Body of pancreas (tissue), 4 donors: Measurements from ENCODE around the gene RNPC3. TPM values are rescaled to one million over a fixed set of nuclear protein-coding genes. Genes with fewer than 3 reads are reported as not detected.
"Not testable (repeated sequence)": the region's sequence is repeated elsewhere in the genome, so short reads cannot be mapped to it uniquely, and the experiment has no call there.

ENCODE experiments used
- ATAC-seq: fragments of 150-250 bp; one replicate; pipeline ENCODE4 v1.9.1; 2016
- DNase-seq, 4 donors: peaks; one replicate each; pipeline ENCODE4 v3.0.0-alpha.2; 2019
- H3K27ac ChIP-seq, 4 donors: fragments of 200-600 bp; sonication (generic); 1 replicate in 3 of 4; 2 replicates in 1 of 4; pipeline versions ENCODE4 v1.5.1 to v1.6.1; 2016 to 2019; ENCODE audit warnings: mild to moderate bottlenecking in 1 of 4, mixed read lengths in 1 of 4, moderate library complexity in 1 of 4
- H3K27me3 ChIP-seq, 2 donors: fragments of 200-600 bp; sonication (generic); one replicate each; pipeline ENCODE4 v1.6.0; 2016; ENCODE audit warnings: mild to moderate bottlenecking in 1 of 2
- H3K36me3 ChIP-seq, 2 donors: fragments of 200-600 bp; sonication (generic); replicated peaks in 1 of 2; 2 replicates each; pipeline ENCODE4 v1.5.1; 2016; ENCODE audit warnings: low read depth in 2 of 2; ENCODE audit not compliant: insufficient read depth in 1 of 2
- H3K4me1 ChIP-seq: fragments of 200-600 bp; sonication (generic); one replicate; pipeline ENCODE4 v1.6.0; 2016
- H3K4me3 ChIP-seq, 2 donors: fragments of 200-600 bp; sonication (generic); 1 replicate in 1 of 2; 2 replicates in 1 of 2; pipeline ENCODE4 v1.5.1; 2016 to 2019
- H3K9me3 ChIP-seq, 3 donors: fragments of 200-600 bp; sonication (generic); 1 replicate in 2 of 3; 2 replicates in 1 of 3; pipeline ENCODE4 v1.5.1; 2016
- POLR2A ChIP-seq, 3 donors: fragments of 450-650 bp; IDR thresholded peaks; one replicate each; pipeline ENCODE4 v1.6.1; 2016; ENCODE audit warnings: antibody characterized with exemption in 3 of 3, mild to moderate bottlenecking in 2 of 3
- WGBS, 2 donors: methylation state at CpG; one replicate each; pipeline ENCODE4 v1.1.5; 2017; 5-methylcytosine and 5-hydroxymethylcytosine counted together
- intact Hi-C: fragments of 100-400 bp; cut with DNase I; formaldehyde crosslinking; loops from one replicate; pipeline ENCODE4 v1.15.1; 2023
- total RNA-seq, 2 donors: library from RNA; depleted of rRNA; stranded (reverse); fragments of >200 nt; gene quantifications; one replicate each; pipeline ENCODE4 v1.1.0, GENCODE V29; 2016
- TF ChIP-seq, protein P1 (sequence below), 7 experiments: fragments of 450-650 bp in 4 of 7; fragments of 200-600 bp in 3 of 7; sonication (generic) in 3 of 7; IDR thresholded peaks; one replicate each; pipeline ENCODE4 v1.5.1; 2016 to 2019; ENCODE audit warnings: antibody characterized with exemption in 7 of 7

The RNPC3 gene
- total RNA-seq, 2 donors from 2014 or later: 42.3 to 74.2 TPM

DNA sequence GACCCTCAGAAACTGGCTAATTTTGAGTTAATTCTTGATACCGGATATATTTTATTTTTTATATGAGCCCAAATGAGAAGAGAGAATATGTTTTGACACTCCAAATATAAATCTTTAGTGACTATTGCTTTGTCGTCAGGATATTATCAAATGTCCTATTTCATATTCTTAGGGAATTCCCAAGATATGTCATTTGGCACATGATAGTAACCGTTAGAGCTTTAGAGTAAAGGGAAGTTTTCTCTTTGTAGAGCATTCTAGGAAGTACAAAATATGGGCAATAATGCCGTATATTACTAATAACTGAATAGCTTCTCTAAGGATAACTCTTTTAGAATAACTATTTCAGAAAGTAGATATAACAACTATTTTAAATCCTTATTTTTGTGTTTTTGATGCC, 37.6 kb downstream of the RNPC3 start:
- peaks cover 55% of the 10 kb centered on the region for H3K4me1 ChIP-seq
- intact Hi-C loops: no loop called here
- no peak for TF ChIP-seq POLR2A (IDR thresholded peaks at IDR 0.05)
- TF ChIP-seq, protein P1, sequence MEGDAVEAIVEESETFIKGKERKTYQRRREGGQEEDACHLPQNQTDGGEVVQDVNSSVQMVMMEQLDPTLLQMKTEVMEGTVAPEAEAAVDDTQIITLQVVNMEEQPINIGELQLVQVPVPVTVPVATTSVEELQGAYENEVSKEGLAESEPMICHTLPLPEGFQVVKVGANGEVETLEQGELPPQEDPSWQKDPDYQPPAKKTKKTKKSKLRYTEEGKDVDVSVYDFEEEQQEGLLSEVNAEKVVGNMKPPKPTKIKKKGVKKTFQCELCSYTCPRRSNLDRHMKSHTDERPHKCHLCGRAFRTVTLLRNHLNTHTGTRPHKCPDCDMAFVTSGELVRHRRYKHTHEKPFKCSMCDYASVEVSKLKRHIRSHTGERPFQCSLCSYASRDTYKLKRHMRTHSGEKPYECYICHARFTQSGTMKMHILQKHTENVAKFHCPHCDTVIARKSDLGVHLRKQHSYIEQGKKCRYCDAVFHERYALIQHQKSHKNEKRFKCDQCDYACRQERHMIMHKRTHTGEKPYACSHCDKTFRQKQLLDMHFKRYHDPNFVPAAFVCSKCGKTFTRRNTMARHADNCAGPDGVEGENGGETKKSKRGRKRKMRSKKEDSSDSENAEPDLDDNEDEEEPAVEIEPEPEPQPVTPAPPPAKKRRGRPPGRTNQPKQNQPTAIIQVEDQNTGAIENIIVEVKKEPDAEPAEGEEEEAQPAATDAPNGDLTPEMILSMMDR (IDR thresholded peaks at IDR 0.05): no peak
- DNase-seq: no peak
- no peaks in the 10 kb centered on the region for H3K9me3 ChIP-seq
- 33 to 39% methylated on average over 4 of the region's 4 CpGs for WGBS, 2 donors
- no peaks in the 10 kb centered on the region for H3K36me3 ChIP-seq
- ATAC-seq: no peak
- no peaks in the 10 kb centered on the region for H3K27me3 ChIP-seq
- H3K27ac ChIP-seq: peak overlapping the region; percentile 42 to 94 (median 90)
- peak overlapping the region in 1 of 2 donors; percentile 10 for H3K4me3 ChIP-seq

DNA sequence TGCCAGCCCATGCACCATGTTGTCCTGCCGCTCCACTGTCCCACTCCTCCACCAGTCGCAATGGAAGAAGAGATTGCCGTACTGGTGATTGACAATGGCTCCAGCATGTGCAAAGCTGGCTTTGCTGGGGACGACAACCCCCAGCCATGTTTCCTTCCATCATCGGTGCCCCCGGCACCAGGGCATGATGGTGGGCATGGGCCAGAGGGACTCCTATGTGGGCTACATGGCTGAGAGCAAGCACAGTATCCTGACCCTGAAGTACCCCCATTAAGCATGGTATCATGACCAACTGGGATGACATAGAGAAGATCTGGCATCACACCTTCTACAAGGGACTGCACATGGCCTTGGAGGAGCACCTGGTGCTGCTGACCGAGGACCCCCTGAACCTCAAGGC, 44.0 kb downstream of the RNPC3 start:
- peaks cover 50% of the 10 kb centered on the region for H3K4me1 ChIP-seq
- DNase-seq (no peak), ATAC-seq (no peak)
- H3K27me3 ChIP-seq: no peaks in the 10 kb centered on the region
- H3K27ac ChIP-seq: peak overlapping the region in 2 of 4 donors; percentile 60 to 79
- no peak overlapping the region for H3K4me3 ChIP-seq
- H3K9me3 ChIP-seq: no peaks in the 10 kb centered on the region
- WGBS, 2 donors: 94% methylated on average over 7 of the region's 7 CpGs
- TF ChIP-seq, protein P1 (IDR thresholded peaks at IDR 0.05): no peak
- TF ChIP-seq POLR2A (IDR thresholded peaks at IDR 0.05): no peak
- no peaks in the 10 kb centered on the region for H3K36me3 ChIP-seq
- intact Hi-C loops: no loop called here

DNA sequence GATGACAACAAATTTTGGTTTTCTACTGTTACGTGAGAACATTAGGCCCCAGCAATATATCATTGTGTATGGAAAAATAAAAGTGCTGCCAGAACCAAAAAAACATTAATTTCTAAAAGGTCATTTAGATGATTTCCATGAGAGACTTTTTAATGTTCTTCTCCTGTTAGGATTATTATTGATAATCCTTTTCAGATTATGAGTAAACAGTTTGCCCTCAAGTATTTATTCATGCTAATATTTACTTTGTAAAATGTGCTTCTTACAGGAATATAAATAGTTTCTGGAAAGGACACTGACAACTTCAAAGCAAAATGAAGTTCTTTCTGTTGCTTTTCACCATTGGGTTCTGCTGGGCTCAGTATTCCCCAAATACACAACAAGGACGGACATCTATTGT, 45.8 kb downstream of the RNPC3 start, which contains the start of gene AMY2B:
Gene AMY2B (plus strand): TSS at position 301 of the 400 bp plus-strand sequence. CDS start 14 bp downstream, at position 315.
- H3K27me3 ChIP-seq, ATAC-seq, H3K9me3 ChIP-seq, DNase-seq, H3K36me3 ChIP-seq, intact Hi-C loops: not testable (repeated sequence)
- WGBS, 2 donors: 31 to 52% methylated on average over 2 of the region's 2 CpGs
- peak within 1 kb of the TSS; percentile 50 to 79 (median 66) for H3K27ac ChIP-seq
- peak within 1 kb of the TSS in 1 of 2 donors; percentile 4 for H3K4me3 ChIP-seq
- peaks cover 32% of the 10 kb centered on the region for H3K4me1 ChIP-seq

DNA sequence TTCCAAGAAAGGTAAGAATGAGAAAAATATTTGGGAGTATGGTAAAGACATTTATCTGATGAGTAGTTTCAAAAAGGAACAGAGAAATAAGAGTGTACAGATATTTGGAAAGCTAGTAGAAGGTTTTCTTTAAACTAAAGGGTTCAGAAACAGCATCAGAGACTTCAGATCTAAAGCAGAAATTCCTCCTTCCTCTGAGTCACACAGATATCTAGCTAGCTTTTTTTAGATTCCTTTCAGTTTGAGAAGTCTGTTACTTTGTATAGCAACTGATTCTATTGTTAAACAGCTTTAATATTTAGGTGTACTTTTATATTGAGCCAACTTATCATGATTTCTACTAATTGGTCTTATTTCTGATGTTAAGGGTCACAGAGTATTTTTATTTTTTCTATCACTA, 50.6 kb downstream of the RNPC3 start:
- Histone ChIP-seq H3K27ac (peak overlapping the region in 3 of 4 donors; percentile 61 to 79 (median 72)), H3K4me1 (peaks cover under 1% of the 10 kb centered on the region), H3K4me3 (peak overlapping the region in 1 of 2 donors; percentile 10), H3K27me3 (no peaks in the 10 kb centered on the region), H3K9me3 (no peaks in the 10 kb centered on the region), H3K36me3 (no peaks in the 10 kb centered on the region)
- TF ChIP-seq, protein P1 (IDR thresholded peaks at IDR 0.05): no peak
- TF ChIP-seq POLR2A (IDR thresholded peaks at IDR 0.05): no peak
- no peak for ATAC-seq
- no peak for DNase-seq
- intact Hi-C loops: no loop called here

DNA sequence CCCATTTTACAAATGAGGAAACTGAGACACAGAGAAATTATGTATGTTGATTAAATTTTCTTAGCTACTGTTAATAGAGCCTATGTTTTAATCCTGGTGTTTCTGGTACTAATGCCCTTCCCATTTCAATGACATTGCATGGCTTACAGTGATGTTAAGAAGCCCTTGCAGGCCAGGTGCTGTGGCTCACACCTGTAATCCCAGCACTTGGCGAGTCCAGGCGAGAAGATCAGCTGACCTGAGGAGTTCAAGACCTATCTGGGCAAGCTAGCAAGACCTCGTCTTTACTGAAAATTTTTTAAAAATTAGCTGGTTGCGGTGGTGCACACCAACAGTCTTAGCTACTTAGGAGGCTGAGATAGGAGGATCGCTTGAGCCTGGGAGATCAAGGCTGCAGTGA, 51.3 kb downstream of the RNPC3 start:
- H3K4me1 ChIP-seq, H3K27me3 ChIP-seq, H3K36me3 ChIP-seq, intact Hi-C loops, H3K9me3 ChIP-seq, H3K4me3 ChIP-seq: not testable (repeated sequence)
- H3K27ac ChIP-seq: peak overlapping the region in 3 of 4 donors; percentile 61 to 79 (median 72)
- 41 to 43% methylated on average over 3 to 5 of the region's 5 CpGs for WGBS, 2 donors
- peak; percentile 74 for ATAC-seq
- peak; percentile 60 to 80 (median 68) for DNase-seq
- TF ChIP-seq POLR2A (IDR thresholded peaks at IDR 0.05): peak in 1 of 3 donors; percentile 26

DNA sequence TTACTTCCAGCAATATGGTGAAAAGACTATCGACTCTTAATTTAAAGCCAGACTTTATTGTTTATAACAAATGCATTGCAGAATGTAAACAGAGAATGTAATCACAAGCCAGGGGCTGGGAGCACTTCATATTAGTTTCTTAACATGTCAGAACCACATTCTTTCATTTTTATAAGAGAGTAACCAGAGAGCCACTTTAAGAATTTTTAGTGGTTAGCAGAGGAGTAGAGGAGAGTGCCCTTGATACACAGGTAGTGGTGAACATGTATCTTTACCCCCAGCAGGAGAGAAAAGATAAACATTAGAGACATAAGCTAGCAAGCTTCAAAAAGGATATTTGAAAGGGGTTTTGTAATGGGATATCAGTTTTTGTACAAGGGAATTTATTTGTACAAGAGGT, 57.0 kb downstream of the RNPC3 start:
- Histone ChIP-seq H3K36me3 (no peaks in the 10 kb centered on the region), H3K27ac (peak overlapping the region; percentile 41 to 80 (median 70)), H3K4me1 (peaks cover 44% of the 10 kb centered on the region), H3K27me3 (no peaks in the 10 kb centered on the region), H3K4me3 (peak overlapping the region in 1 of 2 donors; percentile 8), H3K9me3 (no peaks in the 10 kb centered on the region)
- TF ChIP-seq POLR2A (IDR thresholded peaks at IDR 0.05): no peak
- TF ChIP-seq, protein P1 (IDR thresholded peaks at IDR 0.05): no peak
- intact Hi-C loops: no loop called here
- no peak for DNase-seq
- ATAC-seq: no peak
- 23 to 45% methylated on average over 1 of the region's 1 CpG for WGBS, 2 donors
